Measurements from ENCODE around the gene AARS1. TPM values are rescaled to one million over a fixed set of nuclear protein-coding genes. Genes with fewer than 3 reads are reported as not detected.

The AARS1 gene
- total and polyA plus RNA-seq, 4 donors, result 53.7 to 121 (median 64.0) TPM

DNA sequence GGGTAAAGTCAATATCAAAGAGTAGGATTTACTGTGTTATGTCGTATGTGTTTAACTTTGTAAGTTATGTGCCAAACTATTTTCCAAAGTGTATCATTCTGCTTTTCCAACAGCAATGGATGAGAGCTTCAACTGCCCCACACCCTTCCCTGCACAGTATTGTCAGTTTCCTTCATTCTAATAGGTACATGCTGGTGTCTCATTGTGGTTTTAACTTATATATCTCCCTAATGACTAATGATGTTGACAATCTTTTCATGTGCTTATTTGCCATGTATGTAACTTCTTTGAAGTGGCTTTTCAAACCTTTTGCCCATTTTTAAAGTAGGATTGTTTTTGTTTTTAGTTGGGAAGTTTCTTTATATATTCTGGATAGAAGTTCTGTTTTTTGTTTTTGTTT lies 13.4 kb upstream of the AARS1 start (continued):
- TF ChIP-seq, protein P1, sequence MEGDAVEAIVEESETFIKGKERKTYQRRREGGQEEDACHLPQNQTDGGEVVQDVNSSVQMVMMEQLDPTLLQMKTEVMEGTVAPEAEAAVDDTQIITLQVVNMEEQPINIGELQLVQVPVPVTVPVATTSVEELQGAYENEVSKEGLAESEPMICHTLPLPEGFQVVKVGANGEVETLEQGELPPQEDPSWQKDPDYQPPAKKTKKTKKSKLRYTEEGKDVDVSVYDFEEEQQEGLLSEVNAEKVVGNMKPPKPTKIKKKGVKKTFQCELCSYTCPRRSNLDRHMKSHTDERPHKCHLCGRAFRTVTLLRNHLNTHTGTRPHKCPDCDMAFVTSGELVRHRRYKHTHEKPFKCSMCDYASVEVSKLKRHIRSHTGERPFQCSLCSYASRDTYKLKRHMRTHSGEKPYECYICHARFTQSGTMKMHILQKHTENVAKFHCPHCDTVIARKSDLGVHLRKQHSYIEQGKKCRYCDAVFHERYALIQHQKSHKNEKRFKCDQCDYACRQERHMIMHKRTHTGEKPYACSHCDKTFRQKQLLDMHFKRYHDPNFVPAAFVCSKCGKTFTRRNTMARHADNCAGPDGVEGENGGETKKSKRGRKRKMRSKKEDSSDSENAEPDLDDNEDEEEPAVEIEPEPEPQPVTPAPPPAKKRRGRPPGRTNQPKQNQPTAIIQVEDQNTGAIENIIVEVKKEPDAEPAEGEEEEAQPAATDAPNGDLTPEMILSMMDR (IDR thresholded peaks at IDR 0.05; ENCODE audit: low read depth, low read length, missing input control), result no peak
- TF ChIP-seq, protein P2, sequence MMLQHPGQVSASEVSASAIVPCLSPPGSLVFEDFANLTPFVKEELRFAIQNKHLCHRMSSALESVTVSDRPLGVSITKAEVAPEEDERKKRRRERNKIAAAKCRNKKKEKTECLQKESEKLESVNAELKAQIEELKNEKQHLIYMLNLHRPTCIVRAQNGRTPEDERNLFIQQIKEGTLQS (IDR thresholded peaks at IDR 0.05), result no peak

DNA sequence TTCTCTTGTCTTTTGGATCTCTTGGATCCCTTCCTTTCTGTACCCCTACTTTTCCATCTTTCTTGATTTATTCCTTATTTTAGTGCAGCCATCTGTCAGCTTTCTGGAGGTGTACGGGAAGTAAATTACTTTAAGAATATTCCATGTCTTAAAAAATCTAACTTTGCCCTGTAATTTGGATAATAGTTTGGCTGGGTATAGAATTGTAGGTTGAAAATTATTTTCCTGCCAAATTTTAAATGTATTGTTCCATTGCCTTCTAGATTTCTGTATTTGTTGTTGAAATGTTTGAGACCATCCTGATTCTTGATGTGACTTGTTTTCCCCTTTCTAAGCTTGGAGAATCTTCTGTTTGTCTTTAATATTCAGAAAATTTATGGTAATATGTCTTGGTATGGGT lies 11.8 kb upstream of the AARS1 start:
- H3K27ac ChIP-seq (ENCODE audit: low read depth in 1 of 2, low read length in 2 of 2), result no peak overlapping the region
- no peaks in the 10 kb centered on the region for H3K9me3 ChIP-seq (ENCODE audit: control insufficient read depth in 4 of 4, low read length in 3 of 4)
- H3K4me3 ChIP-seq (ENCODE audit: low read depth in 1 of 3, low read length in 3 of 3), result no peak overlapping the region
- no peak for TF ChIP-seq HNF4G (IDR thresholded peaks at IDR 0.05)
- no peak for TF ChIP-seq NR2F2 (IDR thresholded peaks at IDR 0.05)
- TF ChIP-seq YY1 (IDR thresholded peaks at IDR 0.05), result no peak
- no peak for TF ChIP-seq RXRA (IDR thresholded peaks at IDR 0.05)
- no peak for TF ChIP-seq EGR1 (IDR thresholded peaks at IDR 0.05; ENCODE audit: low read depth in 2 of 2)
- TF ChIP-seq, protein P3, sequence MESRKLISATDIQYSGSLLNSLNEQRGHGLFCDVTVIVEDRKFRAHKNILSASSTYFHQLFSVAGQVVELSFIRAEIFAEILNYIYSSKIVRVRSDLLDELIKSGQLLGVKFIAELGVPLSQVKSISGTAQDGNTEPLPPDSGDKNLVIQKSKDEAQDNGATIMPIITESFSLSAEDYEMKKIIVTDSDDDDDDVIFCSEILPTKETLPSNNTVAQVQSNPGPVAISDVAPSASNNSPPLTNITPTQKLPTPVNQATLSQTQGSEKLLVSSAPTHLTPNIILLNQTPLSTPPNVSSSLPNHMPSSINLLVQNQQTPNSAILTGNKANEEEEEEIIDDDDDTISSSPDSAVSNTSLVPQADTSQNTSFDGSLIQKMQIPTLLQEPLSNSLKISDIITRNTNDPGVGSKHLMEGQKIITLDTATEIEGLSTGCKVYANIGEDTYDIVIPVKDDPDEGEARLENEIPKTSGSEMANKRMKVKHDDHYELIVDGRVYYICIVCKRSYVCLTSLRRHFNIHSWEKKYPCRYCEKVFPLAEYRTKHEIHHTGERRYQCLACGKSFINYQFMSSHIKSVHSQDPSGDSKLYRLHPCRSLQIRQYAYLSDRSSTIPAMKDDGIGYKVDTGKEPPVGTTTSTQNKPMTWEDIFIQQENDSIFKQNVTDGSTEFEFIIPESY (IDR thresholded peaks at IDR 0.05), result no peak
- TF ChIP-seq GABPA (IDR thresholded peaks at IDR 0.05 in 1 of 2, conservative IDR thresholded peaks at IDR 0.05 in 1 of 2), result no peak
- 100% methylated on average over 1 of the region's 1 CpG for WGBS
- H3K36me3 ChIP-seq (ENCODE audit: control insufficient read depth in 4 of 4, insufficient read depth in 3 of 4, low read depth in 1 of 4, low read length in 3 of 4), result peaks cover 0 to 9% (median 2%) of the 10 kb centered on the region in 4 donors
- peaks cover 3 to 11% (median 3%) of the 10 kb centered on the region in 4 donors for H3K4me1 ChIP-seq (ENCODE audit: control insufficient read depth in 4 of 4, insufficient read depth in 4 of 4, low read length in 3 of 4)
- H3K27me3 ChIP-seq (ENCODE audit: control insufficient read depth in 4 of 4, insufficient read depth in 4 of 4, low read length in 3 of 4), result no peaks in the 10 kb centered on the region
- no peak overlapping the region for H3K9ac ChIP-seq (ENCODE audit: low read depth in 1 of 2, low read length in 2 of 2)
- no peak for DNase-seq (ENCODE audit: low spot score)

DNA sequence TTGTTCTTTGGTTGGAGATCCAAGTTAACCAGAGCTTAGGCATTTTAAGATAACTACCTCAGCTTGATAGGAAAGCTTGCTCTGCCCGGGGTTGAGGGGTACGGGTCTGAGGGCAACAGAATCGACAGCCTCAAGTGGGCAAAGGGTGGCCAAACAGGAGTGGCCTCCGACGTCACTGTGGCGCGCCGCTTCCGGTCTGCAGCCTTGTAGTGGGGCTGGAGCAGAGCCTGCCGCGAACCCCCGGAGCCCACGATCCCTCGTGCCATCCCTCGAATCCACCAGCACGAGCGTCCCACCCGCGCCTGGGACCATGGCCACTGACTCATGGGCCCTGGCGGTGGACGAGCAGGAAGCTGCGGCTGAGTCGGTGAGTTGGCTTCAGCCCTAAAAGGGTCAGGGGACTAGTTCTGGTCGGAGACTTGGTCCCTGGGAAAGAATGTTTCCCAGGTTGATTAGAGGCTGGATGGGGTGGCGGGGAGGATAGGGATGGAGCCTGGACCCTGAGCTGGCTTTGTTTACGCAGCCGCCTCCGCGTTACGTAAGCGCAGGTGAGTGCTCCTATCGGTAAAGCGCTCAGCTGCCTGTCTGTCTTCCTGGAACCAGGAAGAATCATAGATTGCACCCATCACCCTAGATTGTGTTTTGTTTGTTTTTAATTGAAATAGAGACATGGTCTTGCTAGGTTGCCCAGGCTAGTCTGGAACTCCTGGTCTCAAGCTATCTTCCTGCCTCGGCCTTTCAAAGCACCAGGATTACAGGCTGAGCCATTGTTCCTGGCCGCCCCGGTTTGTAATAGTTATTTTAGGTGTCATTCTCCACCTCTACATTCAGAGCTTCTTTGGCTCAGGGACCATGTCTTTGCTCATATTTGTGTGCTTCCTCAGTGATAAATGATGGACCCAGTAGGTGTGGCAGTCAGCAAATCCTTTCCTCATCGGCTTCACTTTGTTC lies 10.0 kb upstream of the AARS1 start, which contains the start of gene DDX19B:
Gene DDX19B (plus strand): TSS at position 199 of the 951 bp plus-strand sequence. CDS start 112 bp downstream, at position 311.
- no peaks in the 10 kb centered on the region for H3K27me3 ChIP-seq (ENCODE audit: control insufficient read depth in 4 of 4, insufficient read depth in 4 of 4, low read length in 3 of 4)
- H3K27ac ChIP-seq (ENCODE audit: low read depth in 1 of 2, low read length in 2 of 2), result peak within 1 kb of the TSS; percentile 95 to 99
- H3K36me3 ChIP-seq (ENCODE audit: control insufficient read depth in 4 of 4, insufficient read depth in 3 of 4, low read depth in 1 of 4, low read length in 3 of 4), result peaks cover 0 to 9% (median 2%) of the 10 kb centered on the region in 4 donors
- H3K4me3 ChIP-seq (ENCODE audit: low read depth in 1 of 3, low read length in 3 of 3), result peak within 1 kb of the TSS; percentile 64 to 95 (median 71)
- H3K4me1 ChIP-seq (ENCODE audit: control insufficient read depth in 4 of 4, insufficient read depth in 4 of 4, low read length in 3 of 4), result peaks cover 3 to 11% (median 3%) of the 10 kb centered on the region in 4 donors
- WGBS, result under 1% methylated on average over 37 of the region's 37 CpGs
- peak; percentile 68 for DNase-seq (ENCODE audit: low spot score)
- no peaks in the 10 kb centered on the region for H3K9me3 ChIP-seq (ENCODE audit: control insufficient read depth in 4 of 4, low read length in 3 of 4)
- H3K9ac ChIP-seq (ENCODE audit: low read depth in 1 of 2, low read length in 2 of 2), result peak within 1 kb of the TSS; percentile 71 to 75
- TF ChIP-seq, protein P4, sequence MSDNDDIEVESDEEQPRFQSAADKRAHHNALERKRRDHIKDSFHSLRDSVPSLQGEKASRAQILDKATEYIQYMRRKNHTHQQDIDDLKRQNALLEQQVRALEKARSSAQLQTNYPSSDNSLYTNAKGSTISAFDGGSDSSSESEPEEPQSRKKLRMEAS (IDR thresholded peaks at IDR 0.05), result peak; percentile 47
- TF ChIP-seq JUND (IDR thresholded peaks at IDR 0.05) (peak in 1 of 2 donors; percentile 36), EGR1 (IDR thresholded peaks at IDR 0.05; ENCODE audit: low read depth in 2 of 2) (peak in 1 of 2 donors; percentile 83), RXRA (IDR thresholded peaks at IDR 0.05) (peak; percentile 62 to 66), HNF4A (conservative IDR thresholded peaks at IDR 0.05) (peak; percentile 68 to 70), FOXA2 (IDR thresholded peaks at IDR 0.05) (peak; percentile 92), HNF4G (IDR thresholded peaks at IDR 0.05) (no peak), RAD21 (IDR thresholded peaks at IDR 0.05) (no peak), YY1 (IDR thresholded peaks at IDR 0.05) (peak; percentile 61), NR2F2 (IDR thresholded peaks at IDR 0.05) (no peak), FOXA1 (IDR thresholded peaks at IDR 0.05) (peak; percentile 87)
- TF ChIP-seq, protein P5, sequence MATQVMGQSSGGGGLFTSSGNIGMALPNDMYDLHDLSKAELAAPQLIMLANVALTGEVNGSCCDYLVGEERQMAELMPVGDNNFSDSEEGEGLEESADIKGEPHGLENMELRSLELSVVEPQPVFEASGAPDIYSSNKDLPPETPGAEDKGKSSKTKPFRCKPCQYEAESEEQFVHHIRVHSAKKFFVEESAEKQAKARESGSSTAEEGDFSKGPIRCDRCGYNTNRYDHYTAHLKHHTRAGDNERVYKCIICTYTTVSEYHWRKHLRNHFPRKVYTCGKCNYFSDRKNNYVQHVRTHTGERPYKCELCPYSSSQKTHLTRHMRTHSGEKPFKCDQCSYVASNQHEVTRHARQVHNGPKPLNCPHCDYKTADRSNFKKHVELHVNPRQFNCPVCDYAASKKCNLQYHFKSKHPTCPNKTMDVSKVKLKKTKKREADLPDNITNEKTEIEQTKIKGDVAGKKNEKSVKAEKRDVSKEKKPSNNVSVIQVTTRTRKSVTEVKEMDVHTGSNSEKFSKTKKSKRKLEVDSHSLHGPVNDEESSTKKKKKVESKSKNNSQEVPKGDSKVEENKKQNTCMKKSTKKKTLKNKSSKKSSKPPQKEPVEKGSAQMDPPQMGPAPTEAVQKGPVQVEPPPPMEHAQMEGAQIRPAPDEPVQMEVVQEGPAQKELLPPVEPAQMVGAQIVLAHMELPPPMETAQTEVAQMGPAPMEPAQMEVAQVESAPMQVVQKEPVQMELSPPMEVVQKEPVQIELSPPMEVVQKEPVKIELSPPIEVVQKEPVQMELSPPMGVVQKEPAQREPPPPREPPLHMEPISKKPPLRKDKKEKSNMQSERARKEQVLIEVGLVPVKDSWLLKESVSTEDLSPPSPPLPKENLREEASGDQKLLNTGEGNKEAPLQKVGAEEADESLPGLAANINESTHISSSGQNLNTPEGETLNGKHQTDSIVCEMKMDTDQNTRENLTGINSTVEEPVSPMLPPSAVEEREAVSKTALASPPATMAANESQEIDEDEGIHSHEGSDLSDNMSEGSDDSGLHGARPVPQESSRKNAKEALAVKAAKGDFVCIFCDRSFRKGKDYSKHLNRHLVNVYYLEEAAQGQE (IDR thresholded peaks at IDR 0.05), result peak; percentile 47
- TF ChIP-seq, protein P3 (IDR thresholded peaks at IDR 0.05), result peak; percentile 29
- TF ChIP-seq, protein P2 (IDR thresholded peaks at IDR 0.05), result peak; percentile 56
